Femur (tissue), 1 donor: ENCODE data around the gene GPR3.
A peak's percentile ranks its signal among the peaks of the same experiment; 100 is the strongest.
"Not testable (repeated sequence)": the region's sequence is repeated elsewhere in the genome, so short reads cannot be mapped to it uniquely, and the experiment has no call there.

Experiments
- DNase-seq: peaks from one replicate; pipeline ENCODE4 v3.0.0-alpha.2; 2017

The GPR3 gene

DNA sequence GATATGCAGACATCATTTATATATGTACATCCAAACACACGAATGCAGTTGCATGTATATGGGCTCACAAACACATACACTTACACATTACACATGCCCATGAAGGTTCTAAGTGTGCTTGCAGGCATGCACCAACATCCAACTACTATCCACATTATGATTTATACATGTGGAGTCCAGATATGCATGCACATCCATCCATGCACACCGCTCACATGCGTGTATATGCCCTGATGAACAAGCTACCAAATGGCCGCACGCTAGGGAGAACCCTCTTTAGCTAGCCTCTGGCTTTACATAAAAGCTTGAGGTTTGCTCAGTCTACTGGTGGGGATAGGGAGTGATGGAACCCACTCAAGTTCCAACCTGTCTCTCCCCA is 8.5 kb downstream of the GPR3 start:
- DNase-seq: no peak

DNA sequence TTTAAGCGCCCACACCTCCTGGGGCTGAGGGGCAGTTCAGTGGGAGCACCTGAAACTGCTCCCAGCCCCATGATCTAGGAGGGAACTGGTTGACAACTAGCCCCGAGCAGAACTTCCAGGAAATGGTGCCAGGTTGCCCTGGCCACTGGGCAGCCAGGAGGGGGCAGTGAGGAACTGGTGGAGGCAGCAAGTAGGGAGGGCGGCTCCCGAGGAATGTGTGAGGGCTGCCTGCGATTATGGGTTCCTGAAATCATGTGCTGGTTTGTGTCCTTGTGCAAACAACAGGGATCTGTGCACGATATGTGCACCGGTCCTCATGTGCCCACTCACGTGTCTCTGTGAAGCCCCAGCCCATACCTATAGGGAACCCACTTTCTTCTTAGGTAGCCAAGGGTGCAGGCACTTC is 9.9 kb downstream of the GPR3 start:
- peak; percentile 81 for DNase-seq

- peak; percentile 92 for DNase-seq
Observed at GRCh38 chr1:27403065-27403726, 10.8 kb downstream of the GPR3 start.

DNA sequence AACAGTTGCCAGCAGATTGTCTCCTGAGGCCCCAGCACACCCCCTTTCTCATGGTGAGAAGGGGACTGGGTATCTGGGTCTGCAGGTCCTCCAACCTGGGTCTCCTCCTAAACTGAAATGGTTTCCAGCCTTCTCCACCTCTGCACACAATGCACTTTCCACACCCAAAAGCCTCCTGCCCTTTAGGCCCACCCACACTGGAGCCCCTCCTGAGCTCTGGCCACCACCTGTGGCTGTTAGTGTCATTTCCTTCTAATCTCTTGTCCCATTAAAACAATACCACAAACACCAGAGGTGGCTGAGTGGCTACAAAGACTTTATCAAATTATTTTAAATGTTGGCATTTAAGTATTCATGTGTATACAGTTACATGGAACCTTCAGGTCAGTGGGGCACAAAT is 11.5 kb downstream of the GPR3 start:
- no peak for DNase-seq

- DNase-seq: peak; percentile 76
Observed at GRCh38 chr1:27405074-27405473, 12.7 kb downstream of the GPR3 start.

- DNase-seq: not testable (repeated sequence)
Observed at GRCh38 chr1:27405598-27406361, 13.4 kb downstream of the GPR3 start.

DNA sequence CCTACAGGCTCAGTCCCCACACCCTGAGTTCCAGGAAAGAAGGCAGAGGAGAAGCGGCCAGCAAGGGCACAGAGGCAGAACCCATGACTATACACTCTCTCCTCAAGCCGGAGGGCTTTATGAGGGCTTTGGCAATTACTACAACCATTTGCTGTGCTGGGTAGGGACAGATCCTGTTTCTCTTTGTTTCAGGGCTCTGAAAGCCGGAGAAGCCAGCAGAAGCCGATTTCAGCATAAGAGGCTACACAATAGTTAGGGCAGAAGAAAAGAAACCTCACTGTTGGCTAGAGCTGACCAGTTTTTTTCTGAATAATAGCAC is 13.9 kb downstream of the GPR3 start:
- no peak for DNase-seq

DNA sequence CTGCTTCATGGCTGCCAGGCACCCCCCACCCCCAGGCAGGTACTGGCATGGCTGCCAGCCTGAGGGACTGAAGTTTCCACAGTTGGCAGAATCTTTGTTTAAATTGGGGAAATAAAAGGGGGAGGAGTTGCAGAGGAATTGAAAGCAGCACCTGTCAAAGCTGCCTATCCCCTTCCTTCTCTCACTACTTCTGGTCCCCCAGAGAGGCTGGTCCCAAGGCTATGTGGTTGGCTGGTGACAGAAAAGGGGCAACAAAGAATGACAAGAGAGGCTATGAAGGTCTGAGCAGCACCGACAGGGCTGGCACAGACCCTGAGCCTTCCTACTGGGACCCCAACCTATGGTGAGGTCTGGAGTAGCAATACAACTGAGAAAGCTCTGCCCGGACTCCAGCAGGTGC is 14.4 kb downstream of the GPR3 start:
- DNase-seq: not testable (repeated sequence)

DNA sequence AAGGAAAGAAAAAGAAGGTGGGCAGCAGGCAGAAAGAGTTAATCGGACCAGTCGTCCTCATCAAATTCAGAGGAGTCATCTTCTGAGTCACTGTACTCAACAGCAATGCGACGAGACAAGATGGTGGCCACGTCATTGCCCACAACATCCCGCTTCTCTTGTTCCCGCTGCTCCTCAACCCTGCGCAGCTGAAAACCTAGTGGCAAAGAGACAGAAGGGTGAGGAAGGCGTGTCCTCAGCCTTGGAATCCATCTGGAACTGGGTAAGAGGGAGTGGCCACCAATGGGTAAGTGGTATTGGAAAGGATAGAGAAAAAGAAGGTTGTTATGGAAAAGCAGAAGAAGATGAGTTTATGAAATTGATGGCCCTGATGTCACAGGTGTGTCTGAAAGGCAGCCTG is 15.7 kb downstream of the GPR3 start:
- DNase-seq: no peak

DNA sequence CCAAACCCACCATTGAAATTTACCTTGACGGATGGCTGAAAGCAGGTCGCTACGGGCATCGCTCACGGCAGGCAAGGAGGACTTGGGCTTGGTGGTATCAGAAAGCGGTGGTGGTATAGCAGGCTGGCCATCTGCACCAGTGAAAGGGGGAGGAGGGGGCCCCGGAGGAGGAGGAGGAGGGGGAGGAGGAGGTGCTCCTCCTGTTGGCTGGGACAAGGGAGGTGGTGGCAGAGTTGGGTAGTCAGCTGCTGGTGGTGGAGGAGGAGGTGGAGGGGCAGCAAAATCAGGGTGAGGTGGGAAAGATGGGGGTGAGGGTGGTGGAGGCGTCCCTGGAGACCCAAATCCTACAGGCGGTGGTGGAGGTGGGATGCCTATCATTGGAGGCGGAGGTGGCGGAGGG is 17.2 kb downstream of the GPR3 start:
- DNase-seq: no peak

GRCh38 chr1:27410709-27411108 is 18.3 kb downstream of the GPR3 start:
- no peak for DNase-seq

GRCh38 chr1:27412502-27412901 is 20.1 kb downstream of the GPR3 start:
- DNase-seq: no peak

DNA sequence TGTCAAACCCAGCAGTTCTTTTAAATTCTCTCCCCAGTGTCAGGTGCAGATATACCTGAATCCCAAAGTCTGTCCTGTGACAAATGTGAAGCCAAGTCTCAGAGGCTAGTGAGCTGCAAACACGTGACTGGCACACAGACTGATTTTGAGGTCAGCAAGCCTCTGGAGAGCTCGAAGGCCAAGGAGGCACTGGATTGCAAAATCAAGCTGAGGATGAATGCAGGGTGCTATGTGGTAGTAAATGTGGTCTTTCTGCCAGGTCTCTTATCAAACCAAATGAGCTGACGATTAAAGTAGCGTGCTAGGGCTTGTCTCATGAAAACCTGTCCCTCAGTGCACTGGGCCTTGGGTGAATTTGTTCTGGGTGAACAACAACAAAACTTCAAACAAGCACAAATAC is 20.6 kb downstream of the GPR3 start:
- DNase-seq: no peak

DNA sequence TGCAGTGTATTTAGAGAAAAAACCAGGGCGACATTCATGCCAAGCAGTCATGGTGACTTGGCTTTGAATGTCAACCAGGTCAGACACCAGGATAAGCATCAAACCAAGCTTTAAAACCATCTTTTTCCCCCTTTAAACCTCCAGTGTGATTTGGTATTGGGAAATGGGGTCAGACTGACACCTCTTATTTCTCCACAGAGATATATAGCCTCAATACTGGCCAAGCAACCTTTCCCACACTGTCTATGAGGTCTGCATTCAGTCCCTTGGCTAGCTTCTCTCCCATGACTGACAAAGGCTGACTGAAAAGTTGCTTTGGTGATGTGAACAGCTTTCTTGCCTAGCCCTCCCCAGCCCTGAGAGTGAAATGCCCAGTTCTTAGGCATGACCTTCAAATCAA is 21.7 kb downstream of the GPR3 start:
- DNase-seq: no peak

GRCh38 chr1:27416387-27417111 is 24.1 kb downstream of the GPR3 start:
- peak; percentile 44 for DNase-seq

DNA sequence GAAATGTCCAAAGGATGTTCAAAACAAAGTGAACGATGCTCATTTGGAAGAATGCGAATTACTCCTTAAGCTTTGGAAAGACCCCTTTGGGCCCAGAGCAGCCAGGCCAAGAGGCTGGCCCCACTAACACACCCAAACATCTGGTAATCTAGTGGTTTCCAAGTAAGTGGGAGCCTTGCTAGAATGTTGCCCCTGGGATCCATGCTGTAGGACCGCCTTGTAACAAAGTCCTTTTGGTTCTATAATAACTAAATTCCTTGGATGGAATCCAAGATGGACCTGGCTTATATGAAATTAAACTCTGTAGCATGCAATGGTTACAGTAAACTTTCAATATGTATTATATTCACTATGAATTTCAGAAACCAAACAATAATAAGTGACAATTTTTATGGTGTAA is 25.3 kb downstream of the GPR3 start:
- peak; percentile 43 for DNase-seq

DNA sequence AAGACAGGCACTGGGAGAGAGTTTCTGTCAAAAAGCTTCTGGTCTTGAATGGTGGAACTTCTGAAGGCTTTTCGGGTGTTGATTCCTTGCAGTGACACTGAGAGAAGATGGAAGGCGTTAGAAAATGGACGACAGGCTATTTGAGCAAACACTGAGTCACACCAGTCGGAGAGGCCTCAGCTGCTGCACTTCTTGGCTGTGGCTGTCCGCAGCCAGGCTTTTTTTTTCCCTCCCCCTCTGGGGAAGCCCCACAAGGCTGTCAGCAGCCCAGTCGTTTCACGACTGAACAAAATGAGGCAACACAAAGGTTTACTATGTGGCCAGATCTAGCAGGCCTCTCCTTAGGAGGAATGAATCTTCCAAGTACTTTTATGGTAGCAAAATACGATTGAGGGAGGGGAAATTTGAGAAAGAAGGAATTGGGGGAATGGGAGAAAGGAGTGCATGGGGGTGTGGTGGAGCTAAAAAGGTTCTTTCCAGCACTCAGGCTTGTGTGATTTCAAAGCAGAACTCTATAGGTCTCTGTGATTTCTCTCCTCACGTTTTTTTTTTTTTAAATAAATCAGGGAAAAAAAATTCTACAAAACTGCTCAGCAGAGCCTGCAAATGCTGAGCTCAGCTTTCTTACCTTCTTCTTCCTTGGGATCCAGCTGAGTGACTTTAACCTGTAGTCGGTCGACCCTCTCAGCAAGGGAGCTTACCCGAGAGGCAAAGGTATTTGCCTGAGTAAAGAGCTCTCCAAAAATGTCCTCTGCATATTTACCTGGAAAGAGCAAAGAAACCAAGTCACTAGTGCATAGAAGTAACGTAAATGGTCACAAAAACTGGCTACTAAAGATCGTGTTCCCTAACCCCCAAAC is 26.1 kb downstream of the GPR3 start:
- peak; percentile 90 for DNase-seq

DNA sequence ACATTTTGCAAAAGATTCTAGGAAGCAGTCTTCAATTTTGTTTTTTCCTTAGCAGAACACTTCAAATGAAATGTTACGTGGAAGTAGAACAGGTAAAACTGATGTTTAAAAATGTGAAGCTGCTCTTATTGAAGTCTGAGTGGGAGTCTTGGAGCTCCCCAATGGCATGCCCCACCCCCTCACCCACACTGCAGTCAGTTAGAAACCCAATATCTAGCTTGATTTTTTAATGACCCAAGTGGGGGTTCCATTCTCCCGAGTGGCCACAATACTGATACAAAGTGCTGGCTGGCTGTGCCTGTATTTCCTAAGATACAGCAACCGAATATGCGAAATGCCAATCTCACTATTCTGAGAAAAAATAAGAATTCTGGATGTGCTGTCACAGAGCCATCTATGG is 31.3 kb downstream of the GPR3 start:
- DNase-seq: no peak

GRCh38 chr1:27427329-27427728 is 34.9 kb downstream of the GPR3 start:
- no peak for DNase-seq

GRCh38 chr1:27427816-27428315 is 35.4 kb downstream of the GPR3 start:
- DNase-seq: no peak

GRCh38 chr1:27428316-27429028 is 36.0 kb downstream of the GPR3 start:
- peak; percentile 60 for DNase-seq

DNA sequence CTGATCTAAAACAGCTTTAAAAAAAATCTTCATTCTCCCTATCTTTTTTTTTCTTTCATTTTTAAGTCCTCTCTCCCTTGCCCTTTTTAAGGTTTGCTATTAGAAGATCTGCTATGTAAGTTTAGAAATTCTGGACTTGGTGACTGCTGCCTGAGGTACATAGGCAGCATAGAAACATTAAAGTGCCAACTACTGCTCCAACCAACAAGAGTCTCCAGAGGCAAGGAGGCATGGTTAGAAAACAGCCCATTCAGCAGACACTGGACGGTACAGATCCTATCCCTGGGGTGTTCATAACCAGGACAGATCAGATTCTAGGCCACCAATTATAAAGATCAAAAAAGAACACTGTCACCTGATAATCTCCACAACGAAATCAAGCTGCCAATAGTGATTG is 36.6 kb downstream of the GPR3 start:
- DNase-seq: no peak
